DND-41 (cell line): ENCODE measurements around the gene MARVELD1.

Source experiments
- EZH2 ChIP-seq: IDR thresholded peaks from 3 replicates; pipeline ENCODE4 v1.6.1; 2012; ENCODE audit warnings: borderline replicate concordance, low read depth, mild to moderate bottlenecking, moderate library complexity, low read length, inconsistent platforms; ENCODE audit not compliant: severe bottlenecking
- TF ChIP-seq, protein P1 (sequence below): IDR thresholded peaks from 2 replicates; pipeline ENCODE4 v1.5.1; 2012; ENCODE audit warnings: borderline replicate concordance, low read length, moderate library complexity, mild to moderate bottlenecking; ENCODE audit not compliant: poor library complexity, severe bottlenecking; ENCODE audit errors: extremely low read depth

DNA sequence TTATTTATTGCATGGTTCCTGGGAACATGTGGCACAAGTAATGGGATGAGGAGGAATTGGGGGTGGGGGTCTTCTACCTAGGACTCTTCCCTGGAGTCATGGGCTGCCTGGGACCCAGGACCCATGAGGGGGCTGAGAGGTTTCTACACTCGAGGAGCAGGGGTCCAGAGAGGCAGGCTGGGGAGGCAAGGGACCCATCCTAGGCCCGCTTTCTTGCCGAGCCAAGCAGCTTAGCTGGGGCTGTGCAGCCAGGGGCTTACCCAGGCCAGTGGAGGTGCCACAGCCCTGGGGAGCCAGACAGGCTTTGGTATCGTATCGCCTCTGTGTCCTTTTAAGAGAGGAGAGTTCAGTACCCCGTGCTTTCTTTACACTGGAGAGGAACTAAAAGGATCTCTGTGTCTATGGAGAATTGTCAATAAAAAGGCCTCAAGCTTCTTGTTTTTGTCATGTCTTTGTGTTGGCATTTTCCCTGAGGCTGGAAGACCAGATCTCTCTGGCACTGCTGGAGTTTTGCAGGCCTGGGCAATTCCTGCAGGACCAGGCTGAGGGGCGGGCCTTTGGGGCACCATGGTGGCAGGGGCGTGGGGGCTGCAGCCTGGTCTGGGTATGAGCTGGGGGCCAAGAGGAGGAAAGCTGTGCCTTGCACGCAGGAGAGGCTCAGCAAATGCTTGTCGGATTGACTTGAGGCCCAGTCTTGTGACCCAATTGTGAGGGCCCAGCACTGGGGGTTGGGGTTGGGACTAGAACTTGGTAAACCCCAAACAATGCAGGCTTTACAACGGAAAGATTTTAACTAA is 47.1 kb downstream of the MARVELD1 start:
- TF ChIP-seq, protein P1, sequence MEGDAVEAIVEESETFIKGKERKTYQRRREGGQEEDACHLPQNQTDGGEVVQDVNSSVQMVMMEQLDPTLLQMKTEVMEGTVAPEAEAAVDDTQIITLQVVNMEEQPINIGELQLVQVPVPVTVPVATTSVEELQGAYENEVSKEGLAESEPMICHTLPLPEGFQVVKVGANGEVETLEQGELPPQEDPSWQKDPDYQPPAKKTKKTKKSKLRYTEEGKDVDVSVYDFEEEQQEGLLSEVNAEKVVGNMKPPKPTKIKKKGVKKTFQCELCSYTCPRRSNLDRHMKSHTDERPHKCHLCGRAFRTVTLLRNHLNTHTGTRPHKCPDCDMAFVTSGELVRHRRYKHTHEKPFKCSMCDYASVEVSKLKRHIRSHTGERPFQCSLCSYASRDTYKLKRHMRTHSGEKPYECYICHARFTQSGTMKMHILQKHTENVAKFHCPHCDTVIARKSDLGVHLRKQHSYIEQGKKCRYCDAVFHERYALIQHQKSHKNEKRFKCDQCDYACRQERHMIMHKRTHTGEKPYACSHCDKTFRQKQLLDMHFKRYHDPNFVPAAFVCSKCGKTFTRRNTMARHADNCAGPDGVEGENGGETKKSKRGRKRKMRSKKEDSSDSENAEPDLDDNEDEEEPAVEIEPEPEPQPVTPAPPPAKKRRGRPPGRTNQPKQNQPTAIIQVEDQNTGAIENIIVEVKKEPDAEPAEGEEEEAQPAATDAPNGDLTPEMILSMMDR, result no peak
- no peak for TF ChIP-seq EZH2
